ENCODE data around the gene SYT13. TPM values are rescaled to one million over a fixed set of nuclear protein-coding genes. Genes with fewer than 3 reads are reported as not detected.

The SYT13 gene
- total and polyA plus RNA-seq, 10 of the 15 experiments (the other 5 are each of a cell fraction or from before 2014, with no cell fraction given) = not detected

GRCh38 chr11:45209000-45209879 is 76.9 kb downstream of the SYT13 start (continued):
- TF ChIP-seq BCL3 (IDR thresholded peaks at IDR 0.05; ENCODE audit: borderline replicate concordance, insufficient read depth, low read depth, low read length, poor library complexity, severe bottlenecking) = no peak
- TF ChIP-seq RAD21 (IDR thresholded peaks at IDR 0.05; ENCODE audit: insufficient read depth, low read depth, low read length) = no peak
- no peak for TF ChIP-seq BRCA1 (IDR thresholded peaks at IDR 0.05; ENCODE audit: low read depth, low read length)
- TF ChIP-seq, protein P1, sequence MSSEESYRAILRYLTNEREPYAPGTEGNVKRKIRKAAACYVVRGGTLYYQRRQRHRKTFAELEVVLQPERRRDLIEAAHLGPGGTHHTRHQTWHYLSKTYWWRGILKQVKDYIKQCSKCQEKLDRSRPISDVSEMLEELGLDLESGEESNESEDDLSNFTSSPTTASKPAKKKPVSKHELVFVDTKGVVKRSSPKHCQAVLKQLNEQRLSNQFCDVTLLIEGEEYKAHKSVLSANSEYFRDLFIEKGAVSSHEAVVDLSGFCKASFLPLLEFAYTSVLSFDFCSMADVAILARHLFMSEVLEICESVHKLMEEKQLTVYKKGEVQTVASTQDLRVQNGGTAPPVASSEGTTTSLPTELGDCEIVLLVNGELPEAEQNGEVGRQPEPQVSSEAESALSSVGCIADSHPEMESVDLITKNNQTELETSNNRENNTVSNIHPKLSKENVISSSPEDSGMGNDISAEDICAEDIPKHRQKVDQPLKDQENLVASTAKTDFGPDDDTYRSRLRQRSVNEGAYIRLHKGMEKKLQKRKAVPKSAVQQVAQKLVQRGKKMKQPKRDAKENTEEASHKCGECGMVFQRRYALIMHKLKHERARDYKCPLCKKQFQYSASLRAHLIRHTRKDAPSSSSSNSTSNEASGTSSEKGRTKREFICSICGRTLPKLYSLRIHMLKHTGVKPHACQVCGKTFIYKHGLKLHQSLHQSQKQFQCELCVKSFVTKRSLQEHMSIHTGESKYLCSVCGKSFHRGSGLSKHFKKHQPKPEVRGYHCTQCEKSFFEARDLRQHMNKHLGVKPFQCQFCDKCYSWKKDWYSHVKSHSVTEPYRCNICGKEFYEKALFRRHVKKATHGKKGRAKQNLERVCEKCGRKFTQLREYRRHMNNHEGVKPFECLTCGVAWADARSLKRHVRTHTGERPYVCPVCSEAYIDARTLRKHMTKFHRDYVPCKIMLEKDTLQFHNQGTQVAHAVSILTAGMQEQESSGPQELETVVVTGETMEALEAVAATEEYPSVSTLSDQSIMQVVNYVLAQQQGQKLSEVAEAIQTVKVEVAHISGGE (CRISPR knock-in tag; IDR thresholded peaks at IDR 0.05) = no peak
- no peak for TF ChIP-seq PRDM15 (CRISPR knock-in tag; IDR thresholded peaks at IDR 0.05)
- TF ChIP-seq ATF3 (IDR thresholded peaks at IDR 0.05; ENCODE audit: borderline replicate concordance, extremely low read depth, low read depth, low read length) = no peak
- no peak for TF ChIP-seq RCOR1 (conservative IDR thresholded peaks at IDR 0.05; ENCODE audit: low read depth, low read length)
- no peak for TF ChIP-seq MAX (IDR thresholded peaks at IDR 0.05; ENCODE audit: low read depth, low read length)
- TF ChIP-seq JUNB (IDR thresholded peaks at IDR 0.05) = no peak
- TF ChIP-seq DPF2 (IDR thresholded peaks at IDR 0.05) = no peak
- TF ChIP-seq SP1 (IDR thresholded peaks at IDR 0.05; ENCODE audit: low read depth, low read length) = no peak

Measured in GM12878 (cell line).